ENCODE results near the gene CFAP126. TPM values are rescaled to one million over a fixed set of nuclear protein-coding genes. Genes with fewer than 3 reads are reported as not detected.

The CFAP126 gene
- total and polyA plus RNA-seq, 2 of the 13 experiments (the other 11 are each of a cell fraction or from before 2014, with no cell fraction given) = not detected

- TF ChIP-seq ZHX2 (IDR thresholded peaks at IDR 0.05; ENCODE audit: low read depth) = peak; percentile 60
- TF ChIP-seq ZHX2 (CRISPR knock-in tag; IDR thresholded peaks at IDR 0.05; ENCODE audit: borderline replicate concordance) = no peak
- TF ChIP-seq ZNF619 (CRISPR knock-in tag; IDR thresholded peaks at IDR 0.05) = no peak
- TF ChIP-seq THAP9 (CRISPR knock-in tag; IDR thresholded peaks at IDR 0.05; ENCODE audit: borderline replicate concordance) = peak; percentile 63; the same call in 1 of the 2 replicates
- peak; percentile 68 for TF ChIP-seq GATAD2A (CRISPR knock-in tag; IDR thresholded peaks at IDR 0.05)
- TF ChIP-seq ZNF883 (CRISPR knock-in tag; IDR thresholded peaks at IDR 0.05; ENCODE audit: not compliant biosample characterization) = peak; percentile 38
- TF ChIP-seq AHDC1 (CRISPR knock-in tag; IDR thresholded peaks at IDR 0.05; ENCODE audit: borderline replicate concordance) = no peak
- no peak for TF ChIP-seq SIN3B (IDR thresholded peaks at IDR 0.05; ENCODE audit: low read length)
- no peak for TF ChIP-seq FOXC1 (CRISPR knock-in tag; IDR thresholded peaks at IDR 0.05; ENCODE audit: borderline replicate concordance)
- TF ChIP-seq MTA1 (CRISPR knock-in tag; IDR thresholded peaks at IDR 0.05; ENCODE audit: borderline replicate concordance) = 0 out of 2 replicates have a peak, but pooled peaks have one; percentile 29
- no peak for TF ChIP-seq MXI1 (IDR thresholded peaks at IDR 0.05; ENCODE audit: borderline replicate concordance, low read depth, low read length)
- no peak for TF ChIP-seq ZNF282 (IDR thresholded peaks at IDR 0.05; ENCODE audit: partially characterized antibody)
These were observed 31.8 kb upstream of the CFAP126 start (continued) for GRCh38 chr1:161399257-161399998.

Data from HepG2 (cell line).